ENCODE results near the gene MAP3K3.
"Not testable (repeated sequence)": the region's sequence is repeated elsewhere in the genome, so short reads cannot be mapped to it uniquely, and the experiment has no call there.

The MAP3K3 gene

GRCh38 chr17:63709110-63709509 is 86.9 kb downstream of the MAP3K3 start:
- no peak for DNase-seq

GRCh38 chr17:63714550-63715277 is 92.5 kb downstream of the MAP3K3 start:
- no peak for DNase-seq

GRCh38 chr17:63716426-63716825 is 94.2 kb downstream of the MAP3K3 start:
- DNase-seq = no peak

- no peak for DNase-seq
Measured at GRCh38 chr17:63718988-63719387, 96.8 kb downstream of the MAP3K3 start.

GRCh38 chr17:63720194-63720593 is 98.0 kb downstream of the MAP3K3 start:
- not testable (repeated sequence) for DNase-seq

- no peak for DNase-seq
Measured at GRCh38 chr17:63722403-63722802, 100.2 kb downstream of the MAP3K3 start.

GRCh38 chr17:63735691-63736090 is 113.5 kb downstream of the MAP3K3 start:
- no peak for DNase-seq

GRCh38 chr17:63740464-63741142 is 118.4 kb downstream of the MAP3K3 start:
- DNase-seq = no peak

- DNase-seq = no peak
Measured at GRCh38 chr17:63741143-63741407, 118.9 kb downstream of the MAP3K3 start.

- peak; percentile 96 for DNase-seq
Measured at GRCh38 chr17:63741408-63742173, 119.4 kb downstream of the MAP3K3 start, which contains the start of gene STRADA. Gene STRADA, minus strand, starts transcription at chr17:63741799. Its CDS starts 13,430 bp downstream, at chr17:63728369.
